HFF-Myc (cell line): ENCODE measurements around the gene AR.

ENCODE experiments used
- DNase-seq: peaks from one replicate; pipeline ENCODE4 v3.0.0-alpha.2; 2011; ENCODE audit warnings: low read depth; ENCODE audit errors: extremely low read depth
- H3K4me3 ChIP-seq: replicated peaks from 2 replicates; pipeline ENCODE4 v1.5.1; 2011; ENCODE audit warnings: low read depth, mild to moderate bottlenecking, control low read depth, low read length
- CTCF ChIP-seq: IDR thresholded peaks from 2 replicates; pipeline ENCODE4 v1.5.1; 2012; ENCODE audit warnings: mild to moderate bottlenecking, low read depth, low read length, control low read depth; ENCODE audit errors: missing control alignments

Gene AR

GRCh38 chrX:67568769-67569168 is 24.9 kb downstream of the AR start:
- TF ChIP-seq CTCF, result no peak
- no peak overlapping the region for H3K4me3 ChIP-seq
- DNase-seq, result no peak

- no peak for TF ChIP-seq CTCF
- no peak overlapping the region for H3K4me3 ChIP-seq
- no peak for DNase-seq
Observed at GRCh38 chrX:67570839-67571238, 27.0 kb downstream of the AR start.

- no peak overlapping the region for H3K4me3 ChIP-seq
- no peak for DNase-seq
- TF ChIP-seq CTCF, result no peak
Observed at GRCh38 chrX:67574696-67575095, 30.9 kb downstream of the AR start.

GRCh38 chrX:67582436-67582835 is 38.6 kb downstream of the AR start:
- DNase-seq, result no peak
- no peak overlapping the region for H3K4me3 ChIP-seq
- TF ChIP-seq CTCF, result no peak

GRCh38 chrX:67583171-67583570 is 39.4 kb downstream of the AR start:
- H3K4me3 ChIP-seq, result no peak overlapping the region
- no peak for DNase-seq
- TF ChIP-seq CTCF, result no peak

- no peak for TF ChIP-seq CTCF
- DNase-seq, result no peak
- no peak overlapping the region for H3K4me3 ChIP-seq
Observed at GRCh38 chrX:67585401-67585800, 41.6 kb downstream of the AR start.

- H3K4me3 ChIP-seq, result no peak overlapping the region
- DNase-seq, result no peak
- no peak for TF ChIP-seq CTCF
Observed at GRCh38 chrX:67587946-67588624, 44.3 kb downstream of the AR start.
